T-cell (primary cell): ENCODE results near the gene CCDC88B. TPM values are rescaled to one million over a fixed set of nuclear protein-coding genes. Genes with fewer than 3 reads are reported as not detected.
A peak's percentile ranks its signal among the peaks of the same experiment; 100 is the strongest.
"Not testable (repeated sequence)": the region's sequence is repeated elsewhere in the genome, so short reads cannot be mapped to it uniquely, and the experiment has no call there.

Source experiments
- ATAC-seq, 4 experiments: fragments of 200-7000 bp in 3 of 4; fragments of 150-1000 bp in 1 of 4; cut with Tn5 transposase; replicated peaks in 1 of 4; 1 replicate in 3 of 4; 2 replicates in 1 of 4; pipeline ENCODE4 v1.10.0; 2021; ENCODE audit warnings: moderate library complexity in 3 of 4, mild to moderate bottlenecking in 2 of 4, moderate number of reproducible peaks in 1 of 4
- CTCF ChIA-PET, 2 donors: fragments of 300-600 bp; sonication (Branson Sonifier 250); formaldehyde crosslinking; loops; one replicate each; lab custom pipeline; 2022; ENCODE audit warnings: antibody characterized with exemption in 2 of 2; lab: Charles Lee
- POLR2A ChIA-PET, 2 donors: fragments of 300-600 bp; sonication (Branson Sonifier 250); formaldehyde crosslinking; loops; one replicate each; lab custom pipeline; 2022; ENCODE audit warnings: antibody characterized with exemption in 2 of 2; lab: Charles Lee
- DNase-seq, 35 experiments: peaks; one replicate each; pipeline versions ENCODE4 v3.0.0 to v3.0.0-alpha.2; 2013 to 2023
- H3K27ac ChIP-seq: one replicate; pipeline ENCODE4 v1.5.1; 2013; ENCODE audit warnings: low read length
- H3K27me3 ChIP-seq, 2 experiments: replicated peaks in 1 of 2; 1 replicate in 1 of 2; 2 replicates in 1 of 2; pipeline versions ENCODE4 v1.6.1 to v1.7.0; 2013; ENCODE audit warnings: low read length in 1 of 2, mixed read lengths in 1 of 2; ENCODE audit not compliant: control insufficient read depth in 2 of 2, insufficient read depth in 2 of 2; ENCODE audit errors: extremely low read depth in 1 of 2
- H3K36me3 ChIP-seq, 2 donors: 1 replicate in 1 of 2; 2 replicates in 1 of 2; pipeline versions ENCODE4 v1.6.1 to v1.7.0; 2013; ENCODE audit warnings: low read length in 1 of 2; ENCODE audit not compliant: control insufficient read depth in 2 of 2, insufficient read depth in 1 of 2; ENCODE audit errors: extremely low read depth in 1 of 2
- H3K4me1 ChIP-seq, 2 experiments: 1 replicate in 1 of 2; 2 replicates in 1 of 2; pipeline versions ENCODE4 v1.6.1 to v1.7.0; 2013; ENCODE audit warnings: low read length in 2 of 2, mixed read lengths in 1 of 2; ENCODE audit not compliant: insufficient read depth in 2 of 2, control insufficient read depth in 1 of 2; ENCODE audit errors: extremely low read depth in 1 of 2
- H3K4me3 ChIP-seq, 2 donors: 1 replicate in 1 of 2; 2 replicates in 1 of 2; pipeline versions ENCODE4 v1.5.1 to v1.7.0; 2013; ENCODE audit warnings: mild to moderate bottlenecking in 2 of 2, low read length in 1 of 2, moderate library complexity in 1 of 2; ENCODE audit not compliant: control insufficient read depth in 1 of 2; ENCODE audit errors: extremely low read depth in 1 of 2
- H3K9me3 ChIP-seq: 2 replicates; pipeline ENCODE4 v1.7.0; 2013
- H3K27ac Mint-ChIP-seq, 2 donors: one replicate each; pipeline ENCODE4 v1.8.0; 2020 to 2021; ENCODE audit warnings: mild to moderate bottlenecking in 2 of 2, mixed read lengths in 2 of 2
- H3K27me3 Mint-ChIP-seq, 2 donors: one replicate each; pipeline ENCODE4 v1.8.0; 2021 to 2022; ENCODE audit warnings: mixed read lengths in 2 of 2
- H3K36me3 Mint-ChIP-seq: one replicate; pipeline ENCODE4 v1.8.0; 2021; ENCODE audit warnings: mixed read lengths
- H3K4me1 Mint-ChIP-seq, 3 donors: one replicate each; pipeline ENCODE4 v1.8.0; 2020 to 2022; ENCODE audit warnings: mixed read lengths in 3 of 3, mild to moderate bottlenecking in 1 of 3
- H3K4me3 Mint-ChIP-seq, 3 donors: one replicate each; pipeline ENCODE4 v1.8.0; 2020 to 2022; ENCODE audit warnings: mild to moderate bottlenecking in 3 of 3, mixed read lengths in 3 of 3, moderate library complexity in 3 of 3
- H3K9me3 Mint-ChIP-seq, 3 donors: one replicate each; pipeline ENCODE4 v1.8.0; 2020 to 2022; ENCODE audit warnings: mixed read lengths in 3 of 3
- WGBS: methylation state at CpG from one replicate; pipeline ENCODE4 v1.1.5; 2013; ENCODE audit warnings: missing lambda C conversion rate; ENCODE audit not compliant: insufficient coverage; 5-methylcytosine and 5-hydroxymethylcytosine counted together
- total RNA-seq, 35 experiments: library from RNA in 6 of 35; stranded (reverse) in 6 of 35; fragments of 120-200 nt in 1 of 35; gene quantifications; one replicate each; pipeline versions ENCODE4 v1.2.1 to v1.2.4 and lab custom pipeline; 2013 to 2026

The CCDC88B gene
- total RNA-seq, 5 donors from 2014 or later (not counting 1 experiment from before 2014, with no cell fraction given) = 132 to 144 (median 133) TPM

- Histone ChIP-seq H3K36me3 (peaks cover 0 to 27% of the 10 kb centered on the region in 2 donors), H3K27ac (peak overlapping the region; percentile 98), H3K4me1 (peaks cover 2 to 44% of the 10 kb centered on the region in 2 experiments)
- Mint-ChIP-seq H3K36me3 (peaks cover 20% of the 10 kb centered on the region), H3K4me3 (peak overlapping the region; percentile 91 to 96 (median 93)), H3K27ac (peak overlapping the region; percentile 58 to 100), H3K4me1 (peaks cover 32 to 56% (median 43%) of the 10 kb centered on the region in 3 donors)
- H3K9me3 ChIP-seq, H3K27me3 ChIP-seq, H3K9me3 Mint-ChIP-seq, H3K4me3 ChIP-seq, H3K27me3 Mint-ChIP-seq, DNase-seq, POLR2A ChIA-PET, ATAC-seq: not testable (repeated sequence)
- CTCF ChIA-PET = interaction anchor here in 1 of 2 donors (2.6 kb wide), 1 partner anchor 15 kb away, joined by 22 read pairs; the partner anchor contains the start of gene CATSPERZ
- WGBS = 91% methylated on average over 19 of the region's 25 CpGs
These were observed 24.1 kb upstream of the CCDC88B start for GRCh38 chr11:64315667-64316526.

DNA sequence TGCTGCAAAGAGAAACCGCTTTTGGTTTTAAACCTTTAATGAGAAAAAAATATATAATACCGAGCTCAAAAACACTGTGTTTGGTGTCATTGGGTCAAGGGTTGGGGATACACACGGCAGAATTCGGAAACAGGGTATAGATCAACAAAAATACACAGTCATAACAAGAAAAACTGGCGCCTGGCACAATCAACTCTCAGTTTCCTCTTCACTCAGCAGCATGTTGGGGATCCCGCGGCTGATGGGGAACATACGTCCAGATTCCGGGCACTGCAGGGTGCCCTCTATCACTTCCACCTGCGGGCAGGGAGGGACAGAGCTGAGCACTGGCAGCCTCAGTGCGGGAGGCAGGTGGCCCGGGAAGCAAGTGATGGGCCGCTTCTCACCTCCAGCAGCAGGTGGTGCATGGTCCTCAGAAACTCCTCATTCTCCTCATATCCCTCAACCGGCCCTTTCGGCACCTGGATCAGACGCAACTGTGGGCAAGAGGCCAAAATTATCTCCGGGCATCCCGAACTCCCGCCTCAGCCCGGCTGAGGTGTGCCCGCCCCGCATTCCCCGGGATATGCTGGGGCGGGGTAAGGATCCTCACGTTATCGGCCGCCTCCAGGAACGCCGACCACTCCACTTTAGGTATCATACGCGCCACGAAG is 23.2 kb upstream of the CCDC88B start:
- Mint-ChIP-seq H3K4me1 (peaks cover 30 to 59% (median 44%) of the 10 kb centered on the region in 3 donors), H3K27ac (peak overlapping the region; percentile 99 to 100), H3K36me3 (peaks cover 28% of the 10 kb centered on the region), H3K9me3 (no peaks in the 10 kb centered on the region), H3K27me3 (no peaks in the 10 kb centered on the region), H3K4me3 (peak overlapping the region; percentile 91 to 96 (median 93))
- Histone ChIP-seq H3K4me3 (peak overlapping the region; percentile 76 to 79), H3K36me3 (peaks cover 0 to 35% of the 10 kb centered on the region in 2 donors), H3K27ac (peak overlapping the region; percentile 98), H3K9me3 (no peaks in the 10 kb centered on the region), H3K27me3 (no peaks in the 10 kb centered on the region), H3K4me1 (peaks cover 2 to 42% of the 10 kb centered on the region in 2 experiments)
- DNase-seq (peak in 26 of 35 experiments; percentile 17 to 70 (median 42)), ATAC-seq (peak in 1 of 4 experiments; percentile 5)
- ChIA-PET POLR2A (interaction anchor here (0.6 to 1.5 kb wide), 7 partner anchors 9 to 131 kb away, joined by 3 to 10 read pairs (median 5); partner anchors contain the start of genes BAD (in 1 of the 2), ESRRA (in 1 of the 2), GPR137 (in 1 of the 2) and STIP1 (in 1 of the 2)), CTCF (interaction anchor here (0.6 to 2.6 kb wide), 13 partner anchors 12 to 1653 kb away, joined by 4 to 41 read pairs (median 11); partner anchors contain the start of genes CATSPERZ (in 1 of the 2), CCDC88B (in 1 of the 2), ESRRA (in 1 of the 2) and GPR137 (in 1 of the 2))
- WGBS = under 1% methylated on average over 27 of the region's 32 CpGs

DNA sequence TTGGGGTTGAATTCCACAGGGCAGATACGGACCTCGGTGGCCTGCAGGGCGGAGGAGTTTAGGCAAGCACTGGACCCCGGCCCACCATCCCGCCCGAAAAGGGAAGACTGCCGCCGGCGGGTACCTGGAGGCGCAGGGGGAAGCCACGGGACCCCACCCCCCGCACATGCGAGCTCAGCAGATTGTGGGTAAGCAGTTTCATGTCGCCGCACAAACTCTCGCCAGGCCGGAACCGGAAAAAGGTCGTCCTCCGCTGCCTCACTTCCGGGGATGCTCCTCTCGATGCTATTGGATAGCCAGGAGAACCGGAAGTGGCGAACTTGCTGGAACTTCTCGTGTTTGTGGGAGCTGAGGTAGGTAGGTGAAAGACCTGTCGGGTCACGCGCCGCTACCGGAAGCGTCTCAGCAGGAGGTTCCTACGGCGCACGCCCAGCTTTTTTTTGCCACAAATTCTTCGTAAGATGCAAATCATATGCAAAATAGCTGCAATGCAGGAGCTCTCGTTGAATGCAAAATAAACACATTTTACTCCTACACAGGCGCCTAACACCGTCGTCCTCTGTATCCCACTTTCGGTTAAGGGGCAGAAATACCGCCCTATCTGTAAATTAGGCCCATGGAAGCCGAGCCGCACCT is 22.6 kb upstream of the CCDC88B start, which contains the start of gene TRMT112:
Gene TRMT112, minus strand, starts transcription at position 235 of the 636 bp plus-strand sequence. Its CDS starts 33 bp downstream, at position 202.
- peaks cover 29 to 57% (median 43%) of the 10 kb centered on the region in 3 donors for H3K4me1 Mint-ChIP-seq
- no peaks in the 10 kb centered on the region for H3K27me3 Mint-ChIP-seq
- under 1% methylated on average over 40 of the region's 43 CpGs for WGBS
- Histone ChIP-seq H3K36me3 (peaks cover 0 to 37% of the 10 kb centered on the region in 2 donors), H3K27ac (peak within 1 kb of the TSS; percentile 98), H3K4me3 (peak within 1 kb of the TSS; percentile 76 to 79), H3K9me3 (no peaks in the 10 kb centered on the region), H3K4me1 (peaks cover 2 to 42% of the 10 kb centered on the region in 2 experiments), H3K27me3 (no peaks in the 10 kb centered on the region)
- H3K27ac Mint-ChIP-seq = peak within 1 kb of the TSS; percentile 99 to 100
- peak; percentile 82 to 84 (median 83) for ATAC-seq
- POLR2A ChIA-PET = interaction anchor here (0.6 to 1.5 kb wide), 16 partner anchors 13 to 1653 kb away, joined by 3 to 16 read pairs (median 5); partner anchors contain the start of genes CCDC88B (in 2 of the 2), BAD (in 1 of the 2), C11orf98 (in 1 of the 2) and CSKMT (in 1 of the 2)
- H3K4me3 Mint-ChIP-seq = peak within 1 kb of the TSS; percentile 91 to 96 (median 93)
- no peaks in the 10 kb centered on the region for H3K9me3 Mint-ChIP-seq
- peak; percentile 82 to 99 (median 97) for DNase-seq
- peaks cover 28% of the 10 kb centered on the region for H3K36me3 Mint-ChIP-seq
- CTCF ChIA-PET = interaction anchor here (0.6 to 2.6 kb wide), 22 partner anchors 12 to 1654 kb away, joined by 3 to 41 read pairs (median 6); partner anchors contain the start of genes CATSPERZ (in 1 of the 2), CCDC88B (in 1 of the 2), ESRRA (in 1 of the 2) and FKBP2 (in 1 of the 2)

DNA sequence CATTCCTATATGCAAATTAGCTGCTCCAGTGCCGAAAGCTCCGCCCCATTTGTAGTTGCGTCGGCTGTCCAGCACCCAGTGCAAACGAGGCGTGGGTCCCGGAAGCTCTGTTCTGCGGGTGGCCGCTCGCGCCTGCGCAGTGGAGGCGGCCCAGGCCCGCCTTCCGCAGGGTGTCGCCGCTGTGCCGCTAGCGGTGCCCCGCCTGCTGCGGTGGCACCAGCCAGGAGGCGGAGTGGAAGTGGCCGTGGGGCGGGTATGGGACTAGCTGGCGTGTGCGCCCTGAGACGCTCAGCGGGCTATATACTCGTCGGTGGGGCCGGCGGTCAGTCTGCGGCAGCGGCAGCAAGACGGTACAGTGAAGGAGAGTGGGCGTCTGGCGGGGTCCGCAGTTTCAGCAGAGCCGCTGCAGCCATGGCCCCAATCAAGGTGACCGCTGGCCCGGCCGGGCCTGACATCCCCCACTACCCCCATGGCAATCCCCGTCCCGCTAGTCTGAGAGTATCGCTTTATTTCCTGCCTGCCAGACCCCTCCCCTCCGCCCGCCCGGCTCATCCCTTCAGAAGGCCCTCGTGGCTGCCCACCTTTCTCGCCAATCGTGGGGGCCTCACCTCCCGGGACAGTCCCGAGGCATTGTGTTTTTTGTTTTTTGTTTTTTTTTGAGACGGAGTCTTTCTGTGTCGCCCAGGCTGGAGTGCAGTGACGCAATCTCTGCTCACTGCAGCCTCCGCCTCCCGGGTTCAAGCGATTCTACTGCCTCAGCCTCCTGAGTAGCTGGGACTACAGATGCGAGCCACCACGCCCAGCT is 21.8 kb upstream of the CCDC88B start, which contains the start of gene PRDX5:
Gene PRDX5, plus strand, starts transcription at position 161 of the 805 bp plus-strand sequence. Its CDS starts 95 bp downstream, at position 256.
- Mint-ChIP-seq H3K36me3 (peaks cover 22% of the 10 kb centered on the region), H3K9me3 (no peaks in the 10 kb centered on the region), H3K4me1 (peaks cover 22 to 49% (median 36%) of the 10 kb centered on the region in 3 donors), H3K27me3 (no peaks in the 10 kb centered on the region), H3K4me3 (peak within 1 kb of the TSS; percentile 91 to 96 (median 93)), H3K27ac (peak within 1 kb of the TSS; percentile 99 to 100)
- POLR2A ChIA-PET = interaction anchor here (0.6 to 1.5 kb wide), 19 partner anchors 13 to 1653 kb away, joined by 3 to 16 read pairs (median 5); partner anchors contain the start of genes CCDC88B (in 2 of the 2), BAD (in 1 of the 2), C11orf98 (in 1 of the 2) and CSKMT (in 1 of the 2)
- peaks cover 0 to 43% of the 10 kb centered on the region in 2 donors for H3K36me3 ChIP-seq
- DNase-seq (peak; percentile 84 to 98 (median 94)), ATAC-seq (peak; percentile 77 to 85 (median 82))
- CTCF ChIA-PET = interaction anchor here (0.6 to 2.6 kb wide), 22 partner anchors 13 to 1751 kb away, joined by 3 to 41 read pairs (median 5); partner anchors contain the start of genes CATSPERZ (in 1 of the 2), CCDC88B (in 1 of the 2), ESRRA (in 1 of the 2) and FKBP2 (in 1 of the 2)
- H3K9me3 ChIP-seq = no peaks in the 10 kb centered on the region
- peak within 1 kb of the TSS; percentile 98 for H3K27ac ChIP-seq
- peaks cover 2 to 35% of the 10 kb centered on the region in 2 experiments for H3K4me1 ChIP-seq
- peak within 1 kb of the TSS; percentile 76 to 79 for H3K4me3 ChIP-seq
- WGBS = 0% methylated on average over 33 of the region's 61 CpGs
- no peaks in the 10 kb centered on the region for H3K27me3 ChIP-seq
